Measurements from ENCODE around the gene TGM3.

- TF ChIP-seq CTCF (IDR thresholded peaks at IDR 0.05; ENCODE audit: poor library complexity, severe bottlenecking) (no peak), POLR2AphosphoS5 (IDR thresholded peaks at IDR 0.05) (no peak), EP300 (conservative IDR thresholded peaks at IDR 0.05; ENCODE audit: poor library complexity, severe bottlenecking) (no peak), EZH2 (IDR thresholded peaks at IDR 0.05; ENCODE audit: borderline replicate concordance, insufficient read depth, low read length, poor library complexity, severe bottlenecking) (no peak), REST (IDR thresholded peaks at IDR 0.05; ENCODE audit: borderline replicate concordance) (no peak), SMC3 (conservative IDR thresholded peaks at IDR 0.05; ENCODE audit: poor library complexity) (no peak), TAF1 (IDR thresholded peaks at IDR 0.05; ENCODE audit: low read depth) (no peak), RAD21 (conservative IDR thresholded peaks at IDR 0.05) (no peak)
Measured at GRCh38 chr20:2249935-2250334, 45.9 kb upstream of the TGM3 start.

Data from neural cell (in vitro differentiated cells).